Measurements from ENCODE around the gene SERHL2. TPM values are rescaled to one million over a fixed set of nuclear protein-coding genes. Genes with fewer than 3 reads are reported as not detected.
A peak's percentile ranks its signal among the peaks of the same experiment; 100 is the strongest.
"Not testable (repeated sequence)": the region's sequence is repeated elsewhere in the genome, so short reads cannot be mapped to it uniquely, and the experiment has no call there.

The SERHL2 gene
- total RNA-seq, 2 experiments from 2014 or later, result 0.55 to 0.81 TPM

DNA sequence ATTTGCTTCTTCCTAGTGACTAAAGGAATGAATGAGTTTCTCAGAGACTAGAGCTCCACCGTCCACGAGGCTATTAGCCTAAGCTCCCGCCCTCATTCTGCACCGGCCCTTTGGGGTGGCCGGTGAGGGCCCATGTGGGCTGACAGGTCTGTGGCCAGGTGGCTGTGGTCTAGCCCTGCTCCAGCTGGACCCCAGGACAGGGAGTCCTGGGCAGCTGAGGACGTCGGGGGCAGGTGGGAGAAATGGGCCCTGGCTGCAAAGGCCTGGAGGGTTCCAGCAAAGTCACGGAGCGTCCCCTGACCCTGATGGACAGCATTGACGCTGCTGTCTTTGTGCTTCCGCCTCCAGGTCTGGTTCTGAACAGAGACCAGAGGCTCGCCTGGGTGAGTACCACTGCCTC is 12.2 kb downstream of the SERHL2 start:
- Mint-ChIP-seq H3K9me3 (no peaks in the 10 kb centered on the region), H3K36me3 (ENCODE audit: low read depth) (peaks cover 4% of the 10 kb centered on the region), H3K4me3 (no peak overlapping the region), H3K27ac (no peak overlapping the region), H3K4me1 (no peaks in the 10 kb centered on the region), H3K27me3 (no peaks in the 10 kb centered on the region)
- CTCF ChIA-PET, result no interaction called here
- DNase-seq, result no peak
- POLR2A ChIA-PET, result interaction anchor here (0.7 to 1.5 kb wide), 3 partner anchors 12 to 48 kb away, joined by 3 read pairs; partner anchors contain the start of genes POLDIP3 and SERHL2

DNA sequence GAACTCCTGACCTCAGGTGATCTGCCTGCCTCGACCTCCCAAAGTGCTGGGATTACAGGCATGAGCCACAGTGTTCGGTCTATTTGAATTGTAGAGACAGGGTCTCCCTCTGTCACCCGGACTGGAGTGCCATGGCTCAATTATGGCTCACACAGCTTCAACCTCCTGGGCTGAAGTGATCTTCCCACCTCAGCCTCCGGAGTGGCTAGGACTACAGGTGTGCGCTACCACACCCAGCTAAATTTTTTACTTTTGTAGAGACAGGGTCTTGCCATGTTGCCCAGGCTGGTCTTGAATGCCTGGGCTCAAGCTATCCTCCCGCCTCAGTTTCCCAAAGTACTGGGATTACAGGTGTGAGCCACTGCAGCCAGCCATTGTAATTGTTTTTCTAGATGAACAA is 14.2 kb downstream of the SERHL2 start:
- POLR2A ChIA-PET, result interaction anchor here (1.1 to 1.9 kb wide), 3 partner anchors 8 to 15 kb away, joined by 3 to 13 read pairs (median 5); partner anchors contain the start of gene SERHL2
- DNase-seq, H3K27me3 Mint-ChIP-seq, H3K9me3 Mint-ChIP-seq, H3K4me1 Mint-ChIP-seq, CTCF ChIA-PET, H3K27ac Mint-ChIP-seq, H3K4me3 Mint-ChIP-seq: not testable (repeated sequence)
- peaks cover 12% of the 10 kb centered on the region for H3K36me3 Mint-ChIP-seq (ENCODE audit: low read depth)

DNA sequence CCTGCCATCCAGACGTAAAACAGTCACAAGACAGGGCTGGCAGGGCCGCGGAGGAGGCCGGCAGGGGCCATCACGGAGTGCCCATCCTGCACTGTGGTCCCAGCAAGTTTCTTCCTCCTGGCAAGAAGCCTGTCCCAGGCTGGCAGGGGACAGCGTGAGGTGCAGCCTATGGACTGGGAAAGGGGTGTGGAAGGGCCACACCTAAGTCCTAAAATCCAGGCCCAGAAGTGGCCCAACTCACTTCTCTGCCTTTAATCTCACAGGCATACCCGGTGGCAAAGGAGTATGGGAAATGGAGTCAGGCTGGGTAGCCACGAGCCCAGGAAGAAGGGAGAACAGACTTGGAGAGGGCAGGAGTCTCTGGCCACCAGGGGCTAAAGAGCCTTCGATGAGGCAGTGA is 16.8 kb downstream of the SERHL2 start:
- not testable (repeated sequence) for H3K27ac Mint-ChIP-seq, DNase-seq, H3K4me3 Mint-ChIP-seq, H3K4me1 Mint-ChIP-seq, H3K27me3 Mint-ChIP-seq, H3K9me3 Mint-ChIP-seq
- POLR2A ChIA-PET, result interaction anchor here (1.1 to 1.5 kb wide), 3 partner anchors 12 to 62 kb away, joined by 3 to 4 read pairs (median 3); no protein-coding TSS in a partner anchor
- H3K36me3 Mint-ChIP-seq (ENCODE audit: low read depth), result peaks cover 12% of the 10 kb centered on the region
- CTCF ChIA-PET, result interaction anchor here (0.6 kb wide), 1 partner anchor 63 kb away, joined by 3 read pairs; no protein-coding TSS in a partner anchor

DNA sequence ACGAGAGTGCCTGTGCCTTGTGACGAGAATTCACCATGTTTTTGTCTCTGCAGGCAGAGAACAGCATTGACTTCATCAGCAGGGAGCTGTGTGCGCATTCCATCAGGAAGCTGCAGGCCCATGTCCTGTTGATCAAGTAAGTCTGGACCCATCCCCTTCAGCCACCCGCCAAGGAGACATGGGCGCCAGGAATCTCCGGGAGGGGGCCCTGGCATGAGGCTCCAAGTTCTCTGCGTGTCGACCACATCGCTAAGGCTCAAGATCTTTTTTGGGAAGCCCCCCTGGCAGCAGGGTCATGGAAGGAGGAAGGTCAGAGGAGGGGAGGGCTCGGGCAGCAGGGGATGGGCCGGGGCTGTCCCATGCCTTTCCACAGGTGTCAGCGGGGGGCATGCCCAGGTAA is 17.3 kb downstream of the SERHL2 start:
- not testable (repeated sequence) for H3K4me1 Mint-ChIP-seq, H3K4me3 Mint-ChIP-seq, H3K27ac Mint-ChIP-seq, H3K9me3 Mint-ChIP-seq, H3K27me3 Mint-ChIP-seq, DNase-seq
- ChIA-PET CTCF (interaction anchor here (0.6 kb wide), 1 partner anchor 64 kb away, joined by 3 read pairs; no protein-coding TSS in a partner anchor), POLR2A (interaction anchor here (1.1 kb wide), 1 partner anchor 63 kb away, joined by 4 read pairs; no protein-coding TSS in a partner anchor)
- H3K36me3 Mint-ChIP-seq (ENCODE audit: low read depth), result peaks cover 12% of the 10 kb centered on the region

DNA sequence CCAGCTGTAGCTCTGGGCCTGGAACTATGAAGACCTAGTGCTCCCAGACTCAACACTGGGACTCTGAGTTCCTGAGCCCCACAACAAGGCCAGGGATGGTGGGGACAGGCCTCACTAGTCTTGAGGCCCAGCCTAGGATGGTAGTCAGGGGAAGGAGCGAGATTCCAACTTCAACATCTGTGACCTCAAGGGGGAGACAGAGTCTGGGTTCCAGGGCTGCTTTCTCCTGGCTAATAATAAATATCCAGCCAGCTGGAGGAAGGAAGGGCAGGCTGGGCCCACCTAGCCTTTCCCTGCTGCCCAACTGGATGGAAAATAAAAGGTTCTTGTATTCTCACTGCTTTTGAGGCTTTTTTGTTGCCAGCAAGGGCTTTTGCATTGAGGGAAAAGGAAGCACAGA is 20.3 kb downstream of the SERHL2 start:
- DNase-seq, H3K27ac Mint-ChIP-seq, H3K27me3 Mint-ChIP-seq, H3K9me3 Mint-ChIP-seq, H3K4me1 Mint-ChIP-seq, CTCF ChIA-PET, H3K4me3 Mint-ChIP-seq: not testable (repeated sequence)
- H3K36me3 Mint-ChIP-seq (ENCODE audit: low read depth), result peaks cover 20% of the 10 kb centered on the region
- POLR2A ChIA-PET, result interaction anchor here (0.9 kb wide), 1 partner anchor 13 kb away, joined by 3 read pairs; no protein-coding TSS in a partner anchor

DNA sequence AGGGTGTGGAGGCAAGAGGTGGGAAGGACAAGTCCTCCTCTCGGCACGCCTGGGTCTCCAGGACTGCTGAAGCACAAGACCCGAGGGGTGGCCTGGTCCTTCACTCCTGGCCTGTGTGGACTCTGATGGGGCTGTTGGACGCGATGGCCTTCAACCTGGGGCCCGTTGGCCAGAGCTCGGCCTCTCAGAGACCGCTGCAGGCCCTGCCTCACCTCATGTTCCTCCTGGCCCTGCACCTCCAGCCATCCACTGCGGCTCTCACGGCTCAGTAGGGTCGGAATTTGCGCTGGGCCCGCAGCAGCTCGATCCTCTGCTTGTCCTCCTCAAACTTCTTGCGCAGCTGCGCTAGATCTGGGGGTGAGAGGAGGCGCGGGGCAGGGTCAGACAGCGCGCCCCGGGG is 20.7 kb downstream of the SERHL2 start:
- DNase-seq, H3K27ac Mint-ChIP-seq, CTCF ChIA-PET, H3K9me3 Mint-ChIP-seq, H3K4me1 Mint-ChIP-seq, H3K27me3 Mint-ChIP-seq, H3K4me3 Mint-ChIP-seq: not testable (repeated sequence)
- POLR2A ChIA-PET, result interaction anchor here (0.9 kb wide), 1 partner anchor 14 kb away, joined by 3 read pairs; no protein-coding TSS in a partner anchor
- H3K36me3 Mint-ChIP-seq (ENCODE audit: low read depth), result peaks cover 20% of the 10 kb centered on the region

DNA sequence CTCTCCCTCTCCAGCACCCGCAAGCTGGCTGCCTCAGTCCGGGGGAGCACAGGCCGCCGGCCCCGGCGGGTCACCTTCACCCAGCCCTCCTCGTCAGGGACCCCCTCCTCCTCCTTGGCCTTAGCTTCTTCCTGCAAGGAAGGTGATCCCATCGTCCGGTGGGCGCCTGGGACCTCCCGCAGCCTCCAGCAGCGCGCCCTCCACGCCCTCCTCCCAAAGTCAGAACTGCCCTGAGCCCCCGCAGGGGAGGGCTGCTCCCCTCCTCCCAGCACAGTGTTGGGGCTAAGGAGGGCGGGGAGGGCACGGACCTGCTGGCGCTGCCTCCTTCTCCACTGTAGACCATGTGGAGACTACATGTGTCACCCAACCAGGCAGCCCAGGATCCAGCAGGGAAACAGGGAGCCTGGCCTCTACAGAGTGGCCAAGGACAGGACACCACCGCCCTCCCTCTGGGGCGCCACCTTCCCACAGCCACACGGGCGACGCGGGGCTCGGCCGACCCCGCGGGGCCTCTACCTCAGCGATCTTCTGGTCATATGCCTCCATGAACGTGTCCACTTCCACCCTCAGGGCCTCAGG is 22.3 kb downstream of the SERHL2 start:
- H3K4me1 Mint-ChIP-seq, DNase-seq, H3K27ac Mint-ChIP-seq, CTCF ChIA-PET, H3K9me3 Mint-ChIP-seq, H3K4me3 Mint-ChIP-seq, POLR2A ChIA-PET, H3K27me3 Mint-ChIP-seq: not testable (repeated sequence)
- peaks cover 20% of the 10 kb centered on the region for H3K36me3 Mint-ChIP-seq (ENCODE audit: low read depth)

DNA sequence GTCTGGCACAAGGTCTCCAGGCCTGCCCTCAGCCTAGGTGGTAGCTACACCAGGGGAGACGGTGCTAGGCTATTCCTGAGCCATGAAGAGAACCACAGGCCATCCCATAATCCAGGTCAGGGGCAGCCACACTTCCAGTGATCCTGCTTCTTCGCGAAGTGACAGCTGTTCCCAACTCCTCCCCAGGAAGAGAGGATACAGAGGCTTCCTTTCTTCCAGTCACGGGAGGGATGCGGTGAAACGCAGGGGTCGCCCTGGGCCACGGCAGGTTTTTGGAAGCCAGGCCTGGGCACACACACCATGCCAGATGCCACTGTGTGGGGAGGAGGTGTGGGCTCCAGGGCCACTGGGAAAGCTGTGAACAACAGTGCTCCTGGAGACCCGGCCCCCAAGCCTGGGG is 23.4 kb downstream of the SERHL2 start:
- H3K27me3 Mint-ChIP-seq, DNase-seq, H3K9me3 Mint-ChIP-seq, CTCF ChIA-PET, H3K4me3 Mint-ChIP-seq, H3K27ac Mint-ChIP-seq: not testable (repeated sequence)
- POLR2A ChIA-PET, result interaction anchor here (1.1 kb wide), 1 partner anchor 38 kb away, joined by 4 read pairs; the partner anchor contains the start of gene POLDIP3
- H3K36me3 Mint-ChIP-seq (ENCODE audit: low read depth), result peaks cover 18% of the 10 kb centered on the region
- peaks cover 10% of the 10 kb centered on the region for H3K4me1 Mint-ChIP-seq

DNA sequence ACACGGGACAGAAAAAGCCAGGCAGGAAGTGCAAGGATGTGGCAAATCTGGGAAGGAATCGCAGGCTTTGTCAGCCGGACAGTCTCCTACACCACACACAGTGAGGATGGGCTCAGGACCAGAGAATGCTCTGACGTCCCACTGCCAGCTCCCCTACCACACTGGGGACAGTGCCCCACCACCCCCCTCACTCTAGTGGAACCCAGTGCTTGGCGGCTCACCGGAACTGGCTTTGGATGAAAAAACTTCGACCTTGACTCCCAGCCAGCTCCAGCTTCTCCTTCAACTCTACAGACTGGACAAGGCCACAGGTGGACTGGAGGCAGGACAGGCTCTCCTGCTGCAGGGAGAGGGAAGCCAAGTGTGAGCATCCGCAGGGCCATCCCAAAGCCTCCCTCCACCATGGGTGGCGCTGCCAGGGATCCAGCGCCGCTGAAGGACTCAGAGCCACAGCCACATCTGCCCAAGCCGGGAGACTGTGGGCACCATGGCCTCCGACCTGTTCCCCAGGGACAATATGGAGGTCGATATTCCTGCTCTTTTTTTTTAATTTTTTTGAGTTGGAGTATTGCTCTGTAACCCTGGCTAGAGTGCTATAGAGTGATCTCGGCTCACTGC is 24.0 kb downstream of the SERHL2 start:
- ChIA-PET CTCF (interaction anchor here (0.5 kb wide), 1 partner anchor 1266 kb away, joined by 3 read pairs; no protein-coding TSS in a partner anchor), POLR2A (interaction anchor here (1.1 kb wide), 1 partner anchor 37 kb away, joined by 4 read pairs; the partner anchor contains the start of gene POLDIP3)
- Mint-ChIP-seq H3K4me3 (no peak overlapping the region), H3K27me3 (no peaks in the 10 kb centered on the region), H3K4me1 (peaks cover 14% of the 10 kb centered on the region), H3K9me3 (no peaks in the 10 kb centered on the region), H3K27ac (no peak overlapping the region), H3K36me3 (ENCODE audit: low read depth) (peaks cover 21% of the 10 kb centered on the region)
- DNase-seq, result no peak

DNA sequence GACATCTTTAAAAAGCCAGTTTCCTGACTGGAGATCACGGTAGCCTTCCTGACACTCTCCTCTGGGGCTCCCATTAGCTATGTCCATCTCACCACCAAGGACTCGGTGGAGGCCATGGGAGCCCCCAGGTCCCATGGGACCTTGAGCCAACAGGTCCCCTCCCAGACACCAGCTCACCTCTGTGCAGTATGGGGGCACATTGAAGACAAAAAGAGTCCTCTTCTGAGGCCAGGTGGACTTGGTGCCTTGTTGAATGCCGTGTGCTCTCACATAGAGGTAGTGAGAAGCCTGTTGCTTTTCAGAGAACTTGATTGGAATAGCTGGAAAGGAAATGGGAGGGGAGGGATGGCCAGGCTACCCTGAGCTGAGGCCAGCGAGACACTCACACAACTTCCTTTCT is 26.3 kb downstream of the SERHL2 start:
- CTCF ChIA-PET, DNase-seq, H3K9me3 Mint-ChIP-seq, H3K4me3 Mint-ChIP-seq, H3K27me3 Mint-ChIP-seq: not testable (repeated sequence)
- Mint-ChIP-seq H3K36me3 (ENCODE audit: low read depth) (peaks cover 32% of the 10 kb centered on the region), H3K27ac (peak overlapping the region; percentile 31), H3K4me1 (peaks cover 14% of the 10 kb centered on the region)
- POLR2A ChIA-PET, result interaction anchor here (3.4 kb wide), 1 partner anchor 34 kb away, joined by 47 read pairs; the partner anchor contains the start of gene POLDIP3

DNA sequence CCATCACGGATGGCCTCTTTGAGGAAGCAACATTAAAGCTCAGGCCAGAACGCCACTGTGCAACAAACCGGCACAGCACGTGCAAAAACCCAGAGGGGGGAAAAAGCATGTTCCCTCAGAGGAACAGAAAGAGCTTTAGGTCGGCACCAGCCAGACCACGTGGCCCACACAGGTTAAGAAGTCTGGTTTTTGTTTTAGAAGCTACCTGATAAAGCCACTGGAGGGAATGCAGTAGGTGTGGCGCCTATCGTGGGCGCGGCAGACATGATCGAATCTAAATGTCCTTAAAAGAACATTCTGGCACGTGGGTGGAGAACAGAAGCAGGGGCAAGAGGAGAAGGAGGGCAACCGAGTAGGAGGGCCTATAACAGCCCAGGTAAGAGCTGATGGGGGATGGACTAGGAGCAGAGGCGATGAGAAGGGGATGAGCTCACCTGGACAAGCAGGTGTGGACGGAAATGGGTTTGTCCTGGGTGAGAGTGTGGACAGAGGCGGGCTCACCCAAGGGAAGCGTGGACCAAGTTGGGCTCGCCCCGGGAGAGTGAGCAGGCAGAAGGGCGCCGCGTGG is 27.5 kb downstream of the SERHL2 start:
- Mint-ChIP-seq H3K36me3 (ENCODE audit: low read depth) (peaks cover 41% of the 10 kb centered on the region), H3K4me1 (peaks cover 14% of the 10 kb centered on the region), H3K4me3 (peak overlapping the region; percentile 96), H3K27ac (peak overlapping the region; percentile 85)
- DNase-seq, H3K9me3 Mint-ChIP-seq, H3K27me3 Mint-ChIP-seq: not testable (repeated sequence)
- ChIA-PET POLR2A (interaction anchor here (0.9 to 3.4 kb wide), 6 partner anchors 12 to 275 kb away, joined by 3 to 47 read pairs (median 4); partner anchors contain the start of gene POLDIP3), CTCF (interaction anchor here (1.1 kb wide), 1 partner anchor 32 kb away, joined by 4 read pairs; no protein-coding TSS in a partner anchor)

DNA sequence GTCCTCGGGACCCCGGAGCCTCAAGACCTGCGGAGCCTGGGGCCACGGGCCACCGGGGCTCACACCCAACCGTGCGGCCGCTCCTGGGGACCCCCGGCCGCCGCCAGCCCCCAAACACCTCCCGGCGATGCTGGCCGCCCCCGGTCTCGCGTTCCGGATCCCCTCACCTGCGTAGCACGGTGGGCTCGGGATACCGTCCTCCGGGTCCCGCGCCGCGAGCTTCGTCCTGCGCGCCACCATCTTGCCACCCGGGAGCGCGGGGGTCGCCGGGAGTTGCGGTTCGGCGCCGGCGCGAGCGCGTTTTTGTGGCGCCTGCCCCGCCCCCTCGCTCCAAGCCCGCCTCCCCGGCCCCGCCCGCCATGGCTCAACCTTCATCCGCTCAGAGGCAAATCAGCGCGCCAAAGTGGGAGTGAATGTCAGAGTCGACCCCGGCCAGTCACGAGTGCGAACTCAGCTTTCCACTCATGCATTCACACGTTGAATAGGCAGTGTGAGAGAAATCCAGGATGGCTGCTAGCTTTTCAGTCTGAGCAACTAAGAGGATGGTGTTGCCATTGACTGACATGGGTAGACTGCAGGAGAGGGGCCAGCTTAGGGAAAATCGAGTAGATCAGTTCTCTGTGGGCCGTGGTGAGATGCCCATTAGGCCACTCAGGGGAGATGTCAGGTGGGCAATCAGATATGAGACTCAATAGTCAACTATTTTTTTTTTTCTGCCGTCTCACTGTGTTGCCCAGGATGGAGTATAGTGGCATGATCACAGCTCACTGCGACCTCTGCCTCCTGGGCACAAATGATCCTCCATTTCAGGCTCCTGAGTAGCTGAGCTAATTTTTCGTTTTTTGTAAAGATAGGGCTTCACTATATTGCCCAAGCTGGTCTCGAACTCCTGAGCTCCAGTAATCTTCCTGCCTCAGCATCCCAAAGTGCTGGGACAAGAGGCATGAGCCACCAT is 28.3 kb downstream of the SERHL2 start:
- peaks cover 48% of the 10 kb centered on the region for H3K36me3 Mint-ChIP-seq (ENCODE audit: low read depth)
- POLR2A ChIA-PET, result interaction anchor here (0.8 to 3.4 kb wide), 10 partner anchors 10 to 275 kb away, joined by 3 to 47 read pairs (median 3); partner anchors contain the start of gene POLDIP3

More for the DNA sequence above, 28.3 kb downstream of the SERHL2 start:
- Mint-ChIP-seq H3K27ac (peak overlapping the region; percentile 69), H3K27me3 (no peaks in the 10 kb centered on the region), H3K9me3 (no peaks in the 10 kb centered on the region), H3K4me3 (peak overlapping the region; percentile 96), H3K4me1 (peaks cover 14% of the 10 kb centered on the region)
- DNase-seq, result peak; percentile 88
- CTCF ChIA-PET, result interaction anchor here (1.1 kb wide), 1 partner anchor 31 kb away, joined by 4 read pairs; no protein-coding TSS in a partner anchor

Measured in activated CD4-positive, alpha-beta memory T cell treated with anti-CD3 and anti-CD28 coated beads, Interleukin-2, amount 10 ng/mL, durations not matched to agents 7 days and 5 days (primary cell).